OCI-LY7 (cell line): ENCODE measurements around the gene SLC6A7.

Experiments used
- EZH2phosphoT487 ChIP-seq: fragments of 200-600 bp; sonication (generic); IDR thresholded peaks from 2 replicates; pipeline ENCODE4 v1.6.1; 2018; ENCODE audit warnings: low read depth, borderline replicate concordance, mild to moderate bottlenecking, mixed run types, antibody characterized with exemption, low read length, moderate library complexity, mixed read lengths
- TF ChIP-seq, protein P1 (sequence below): fragments of 200-600 bp; sonication (generic); conservative IDR thresholded peaks from 2 replicates; pipeline ENCODE4 v1.5.1; 2014; ENCODE audit warnings: mild to moderate bottlenecking, antibody characterized with exemption, low read length, moderate library complexity, mixed read lengths

DNA sequence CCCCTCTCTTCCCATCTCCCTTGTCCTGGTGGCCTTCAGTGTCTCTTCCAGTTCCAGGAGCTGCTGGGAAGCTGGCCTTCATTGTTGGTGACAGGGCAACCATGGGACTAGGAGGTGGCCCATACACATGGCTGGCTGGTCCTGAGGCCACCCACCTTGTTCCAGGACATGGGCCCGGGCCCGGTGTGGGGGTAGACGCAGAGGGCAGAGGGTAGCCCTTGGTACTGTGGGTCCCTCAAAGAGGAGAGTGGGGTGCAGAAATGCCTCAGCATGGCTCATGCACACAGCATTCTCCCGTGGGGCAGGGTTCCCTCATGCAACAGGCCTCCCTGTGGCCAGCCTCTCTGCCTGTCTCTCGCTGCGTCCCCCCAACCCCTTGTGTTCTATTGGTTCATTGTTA, 20.8 kb downstream of the SLC6A7 start:
- TF ChIP-seq, protein P1, sequence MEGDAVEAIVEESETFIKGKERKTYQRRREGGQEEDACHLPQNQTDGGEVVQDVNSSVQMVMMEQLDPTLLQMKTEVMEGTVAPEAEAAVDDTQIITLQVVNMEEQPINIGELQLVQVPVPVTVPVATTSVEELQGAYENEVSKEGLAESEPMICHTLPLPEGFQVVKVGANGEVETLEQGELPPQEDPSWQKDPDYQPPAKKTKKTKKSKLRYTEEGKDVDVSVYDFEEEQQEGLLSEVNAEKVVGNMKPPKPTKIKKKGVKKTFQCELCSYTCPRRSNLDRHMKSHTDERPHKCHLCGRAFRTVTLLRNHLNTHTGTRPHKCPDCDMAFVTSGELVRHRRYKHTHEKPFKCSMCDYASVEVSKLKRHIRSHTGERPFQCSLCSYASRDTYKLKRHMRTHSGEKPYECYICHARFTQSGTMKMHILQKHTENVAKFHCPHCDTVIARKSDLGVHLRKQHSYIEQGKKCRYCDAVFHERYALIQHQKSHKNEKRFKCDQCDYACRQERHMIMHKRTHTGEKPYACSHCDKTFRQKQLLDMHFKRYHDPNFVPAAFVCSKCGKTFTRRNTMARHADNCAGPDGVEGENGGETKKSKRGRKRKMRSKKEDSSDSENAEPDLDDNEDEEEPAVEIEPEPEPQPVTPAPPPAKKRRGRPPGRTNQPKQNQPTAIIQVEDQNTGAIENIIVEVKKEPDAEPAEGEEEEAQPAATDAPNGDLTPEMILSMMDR: no peak
- TF ChIP-seq EZH2phosphoT487: no peak
